Stimulated activated CD8-positive, alpha-beta memory T cell treated with anti-CD3 and anti-CD28 coated beads, Interleukin-2, amount 100 ng/mL, for 1 hour (primary cell): ENCODE data around the gene ZNF580.
A peak's percentile ranks its signal among the peaks of the same experiment; 100 is the strongest.

Source experiments
- DNase-seq, 2 donors: peaks; one replicate each; pipeline ENCODE4 v3.0.0-alpha.2; 2020; ENCODE audit warnings: low read depth in 2 of 2

The ZNF580 gene

GRCh38 chr19:55660991-55661390, 20.2 kb downstream of the ZNF580 start:
- no peak for DNase-seq

GRCh38 chr19:55661826-55662225, 21.0 kb downstream of the ZNF580 start:
- no peak for DNase-seq

GRCh38 chr19:55663846-55664536, 23.2 kb downstream of the ZNF580 start:
- DNase-seq, result no peak

GRCh38 chr19:55666343-55667005, 25.7 kb downstream of the ZNF580 start:
- no peak for DNase-seq

GRCh38 chr19:55667006-55667381, 26.2 kb downstream of the ZNF580 start:
- no peak for DNase-seq

GRCh38 chr19:55667511-55667910, 26.7 kb downstream of the ZNF580 start:
- no peak for DNase-seq

GRCh38 chr19:55667958-55668357, 27.2 kb downstream of the ZNF580 start:
- no peak for DNase-seq

GRCh38 chr19:55668603-55669348, 28.0 kb downstream of the ZNF580 start:
- no peak for DNase-seq

- no peak for DNase-seq
Observed at GRCh38 chr19:55669418-55670279, 28.8 kb downstream of the ZNF580 start.

GRCh38 chr19:55670280-55671053, 29.7 kb downstream of the ZNF580 start:
- no peak for DNase-seq

GRCh38 chr19:55671054-55671378, 30.2 kb downstream of the ZNF580 start:
- DNase-seq, result no peak

GRCh38 chr19:55672418-55672817, 31.6 kb downstream of the ZNF580 start:
- DNase-seq, result no peak

- DNase-seq, result no peak
Observed at GRCh38 chr19:55673465-55673864, 32.7 kb downstream of the ZNF580 start.

GRCh38 chr19:55673889-55674288, 33.1 kb downstream of the ZNF580 start:
- no peak for DNase-seq

- no peak for DNase-seq
Observed at GRCh38 chr19:55674459-55674840, 33.6 kb downstream of the ZNF580 start.

- peak; percentile 95 to 96 for DNase-seq
Observed at GRCh38 chr19:55674841-55675660, 34.2 kb downstream of the ZNF580 start, which contains the start of gene EPN1. Gene EPN1, plus strand, starts transcription at chr19:55675226. Its CDS starts 3,402 bp downstream, at chr19:55678628.

GRCh38 chr19:55675661-55676354, 35.0 kb downstream of the ZNF580 start:
- DNase-seq, result no peak

- DNase-seq, result no peak
Observed at GRCh38 chr19:55676383-55676782, 35.6 kb downstream of the ZNF580 start.

- no peak for DNase-seq
Observed at GRCh38 chr19:55676889-55677505, 36.2 kb downstream of the ZNF580 start.
